GM12891 (cell line): ENCODE data around the gene RBM20.

Experiments
- POLR2A ChIP-seq: IDR thresholded peaks from 2 replicates; pipeline ENCODE4 v1.6.1; 2011; ENCODE audit warnings: low read depth, low read length, control low read depth
- POLR2AphosphoS5 ChIP-seq: IDR thresholded peaks from 2 replicates; pipeline ENCODE4 v1.6.1; 2011; ENCODE audit warnings: low read depth, low read length, control low read depth
- POU2F2 ChIP-seq: IDR thresholded peaks from 2 replicates; pipeline ENCODE4 v1.6.1; 2011; ENCODE audit warnings: low read depth, mild to moderate bottlenecking, control low read depth, low read length, moderate library complexity
- SPI1 ChIP-seq: IDR thresholded peaks from 2 replicates; pipeline ENCODE4 v1.6.1; 2011; ENCODE audit warnings: low read depth, low read length, control low read depth
- TAF1 ChIP-seq: IDR thresholded peaks from 2 replicates; pipeline ENCODE4 v1.6.1; 2011; ENCODE audit warnings: low read depth, low read length, control low read depth

GRCh38 chr10:110836706-110837105 lies 192.6 kb downstream of the RBM20 start:
- TF ChIP-seq POLR2A (no peak), POLR2AphosphoS5 (no peak), TAF1 (no peak), SPI1 (no peak), POU2F2 (no peak)
